Right cardiac atrium (tissue), 5 donors: ENCODE results near the gene INTS12. TPM values are rescaled to one million over a fixed set of nuclear protein-coding genes. Genes with fewer than 3 reads are reported as not detected.
"Not testable (repeated sequence)": the region's sequence is repeated elsewhere in the genome, so short reads cannot be mapped to it uniquely, and the experiment has no call there.

Experiments used
- ATAC-seq, 2 donors: fragments of 200-7000 bp; cut with Tn5 transposase; one replicate each; pipeline versions ENCODE4 v1.8.0 to v1.9.1; 2020; ENCODE audit warnings: moderate library complexity in 2 of 2, mild to moderate bottlenecking in 1 of 2
- DNase-seq, 3 donors: peaks; one replicate each; pipeline ENCODE4 v3.0.0-alpha.2; 2020
- H3K27ac ChIP-seq: one replicate; pipeline ENCODE4 v1.5.1; 2013; ENCODE audit warnings: mild to moderate bottlenecking, low read length, control low read depth, moderate library complexity
- H3K27me3 ChIP-seq: one replicate; pipeline ENCODE4 v1.6.1; 2013; ENCODE audit not compliant: control insufficient read depth, insufficient read depth
- H3K4me1 ChIP-seq: one replicate; pipeline ENCODE4 v1.6.1; 2013; ENCODE audit warnings: low read length; ENCODE audit not compliant: control insufficient read depth, insufficient read depth
- H3K4me3 ChIP-seq: one replicate; pipeline ENCODE4 v1.5.1; 2013; ENCODE audit warnings: low read length, control low read depth
- H3K9me3 ChIP-seq: one replicate; pipeline ENCODE4 v1.6.1; 2013; ENCODE audit warnings: low read length; ENCODE audit not compliant: control insufficient read depth
- WGBS: extraction: QIAGEN DNeasy Blood & Tissue Kit; methylation state at CpG from one replicate; pipeline ENCODE4 v1.1.7; 2013; 5-methylcytosine and 5-hydroxymethylcytosine counted together
- intact Hi-C, 4 donors: fragments of 100-400 bp; cut with DNase I; formaldehyde crosslinking; loops; one replicate each; pipeline versions ENCODE4 v1.11.0 to v1.14.0; 2022 to 2023
- long read RNA-seq, 4 donors: library from polyadenylated mRNA; unstranded; transcript quantifications; one replicate each; pipeline ENCODE4 v2.0.0, GENCODE V29; 2020 to 2021
- polyA plus RNA-seq: library from polyadenylated mRNA; stranded (reverse); fragments of 200-250 nt; gene quantifications from one replicate; pipeline ENCODE4 v1.2.3, GENCODE V29; 2013
- total RNA-seq, 4 donors: library from RNA; stranded (reverse); fragmentation: NEBNext Ultra II Directional; extraction: Animal tissue kit (Norgen Biotek cat#: 25700); gene quantifications; one replicate each; pipeline ENCODE4 v1.2.1, GENCODE V29; 2021
- donor health status: healthy with polysubstance abuse.
- donor health status: DM: no; HTN: yes; CAD: no.
- donor health status: DM: no; HTN: no; CAD: no.
- donor health status: DM: no; HTN: yes; CAD: no; lungs with severe emphysema.
- donor health status: DM: yes; HTN: yes; CAD: no.

The INTS12 gene
- 10 to 100 TPM; 19.0 to 23.1 (median 21.5) TPM for total RNA-seq
- 18.4 TPM for polyA plus RNA-seq
- long read RNA-seq, donor 1, transcript INTS12-201 (8 exons, 1,710 nt), result minor isoform, 9 of 52 reads
- long read RNA-seq, donor 1, transcript INTS12-206 (7 exons, 1,975 nt), result major isoform, 20 of 52 reads
- long read RNA-seq, donor 1, partial matches to known transcripts, result 5 of 52 reads
- long read RNA-seq, donor 1, other reads (novel, unspliced or antisense), result 18 of 52 reads
- long read RNA-seq, donor 2, transcript INTS12-206 (7 exons, 1,975 nt), result major isoform, 5 of 10 reads
- long read RNA-seq, donor 2, partial matches to known transcripts, result 1 of 10 reads
- long read RNA-seq, donor 2, other reads (novel, unspliced or antisense), result 4 of 10 reads
- long read RNA-seq, donor 3, transcript INTS12-206 (7 exons, 1,975 nt), result major isoform, 56 of 100 reads
- long read RNA-seq, donor 3, transcript INTS12-201 (8 exons, 1,710 nt), result minor isoform, 15 of 100 reads
- long read RNA-seq, donor 3, partial matches to known transcripts, result 12 of 100 reads
- long read RNA-seq, donor 3, other reads (novel, unspliced or antisense), result 17 of 100 reads
- long read RNA-seq, donor 4, transcript INTS12-201 (8 exons, 1,710 nt), result major isoform, 9 of 23 reads
- long read RNA-seq, donor 4, transcript INTS12-206 (7 exons, 1,975 nt), result minor isoform, 6 of 23 reads
- long read RNA-seq, donor 4, partial matches to known transcripts, result 4 of 23 reads
- long read RNA-seq, donor 4, other reads (novel, unspliced or antisense), result 4 of 23 reads

GRCh38 chr4:105708181-105709080 is at the start of gene INTS12, which contains the start of gene GSTCD:
Gene INTS12 (minus strand): TSS chr4:105708689. CDS start chr4:105700005, 8,684 bp downstream.
Gene GSTCD (plus strand): TSS chr4:105708784. CDS start chr4:105717614, 8,830 bp downstream.
- under 1% methylated on average over 63 of the region's 63 CpGs for WGBS
- no peaks in the 10 kb centered on the region for H3K27me3 ChIP-seq
- no peaks in the 10 kb centered on the region for H3K9me3 ChIP-seq
- ATAC-seq (peak; percentile 99), DNase-seq (peak; percentile 90 to 95 (median 95))
- peak within 1 kb of the TSS; percentile 61 for H3K27ac ChIP-seq
- intact Hi-C loops, result no loop called here
- no peaks in the 10 kb centered on the region for H3K4me1 ChIP-seq
- peak within 1 kb of the TSS; percentile 85 for H3K4me3 ChIP-seq

GRCh38 chr4:105755375-105755774 is 46.9 kb upstream of the INTS12 start:
- no peaks in the 10 kb centered on the region for H3K27me3 ChIP-seq
- no peaks in the 10 kb centered on the region for H3K9me3 ChIP-seq
- H3K27ac ChIP-seq, result no peak overlapping the region
- intact Hi-C loops, result no loop called here
- H3K4me3 ChIP-seq, result no peak overlapping the region
- H3K4me1 ChIP-seq, result no peaks in the 10 kb centered on the region
- DNase-seq (no peak), ATAC-seq (no peak)

- H3K27me3 ChIP-seq, result no peaks in the 10 kb centered on the region
- H3K9me3 ChIP-seq, result no peaks in the 10 kb centered on the region
- intact Hi-C loops, result no loop called here
- WGBS, result 94% methylated on average over 1 of the region's 1 CpG
- H3K4me1 ChIP-seq, result no peaks in the 10 kb centered on the region
- DNase-seq (no peak), ATAC-seq (no peak)
- no peak overlapping the region for H3K27ac ChIP-seq
- no peak overlapping the region for H3K4me3 ChIP-seq
Observed at GRCh38 chr4:105753361-105753760, 44.9 kb upstream of the INTS12 start.

- no peaks in the 10 kb centered on the region for H3K4me1 ChIP-seq
Observed at GRCh38 chr4:105751718-105752299, 43.3 kb upstream of the INTS12 start.

GRCh38 chr4:105748222-105748621 is 39.7 kb upstream of the INTS12 start:
- intact Hi-C loops, result no loop called here
- ATAC-seq, result no peak
- H3K27me3 ChIP-seq, result no peaks in the 10 kb centered on the region
- WGBS, result 96% methylated on average over 3 of the region's 3 CpGs
- DNase-seq, result no peak
- no peaks in the 10 kb centered on the region for H3K4me1 ChIP-seq
- no peak overlapping the region for H3K4me3 ChIP-seq
- no peak overlapping the region for H3K27ac ChIP-seq
- no peaks in the 10 kb centered on the region for H3K9me3 ChIP-seq

More at GRCh38 chr4:105751718-105752299, 43.3 kb upstream of the INTS12 start:
- Histone ChIP-seq H3K27me3 (no peaks in the 10 kb centered on the region), H3K9me3 (no peaks in the 10 kb centered on the region), H3K4me3 (no peak overlapping the region), H3K27ac (no peak overlapping the region)
- DNase-seq (no peak), ATAC-seq (no peak)
- intact Hi-C loops, result no loop called here
- 63% methylated on average over 2 of the region's 2 CpGs for WGBS

- intact Hi-C loops, result no loop called here
- 69% methylated on average over 2 of the region's 2 CpGs for WGBS
Observed at GRCh38 chr4:105741548-105741947, 33.1 kb upstream of the INTS12 start.

GRCh38 chr4:105735217-105735616 is 26.7 kb upstream of the INTS12 start:
- intact Hi-C loops, DNase-seq, H3K4me3 ChIP-seq, ATAC-seq, H3K27ac ChIP-seq, H3K4me1 ChIP-seq, H3K9me3 ChIP-seq, H3K27me3 ChIP-seq: not testable (repeated sequence)
- WGBS, result over 99% methylated on average over 10 of the region's 10 CpGs

More at GRCh38 chr4:105741548-105741947, 33.1 kb upstream of the INTS12 start:
- no peaks in the 10 kb centered on the region for H3K27me3 ChIP-seq
- no peak overlapping the region for H3K4me3 ChIP-seq
- no peak overlapping the region for H3K27ac ChIP-seq
- H3K9me3 ChIP-seq, result no peaks in the 10 kb centered on the region
- no peak for ATAC-seq
- H3K4me1 ChIP-seq, result no peaks in the 10 kb centered on the region
- no peak for DNase-seq

GRCh38 chr4:105729895-105730294 is 21.4 kb upstream of the INTS12 start:
- ATAC-seq, H3K27me3 ChIP-seq, DNase-seq, H3K9me3 ChIP-seq, H3K27ac ChIP-seq, H3K4me3 ChIP-seq, intact Hi-C loops, H3K4me1 ChIP-seq: not testable (repeated sequence)
- 97% methylated on average over 4 of the region's 4 CpGs for WGBS

- ATAC-seq, result no peak
- no peak overlapping the region for H3K4me3 ChIP-seq
- no peaks in the 10 kb centered on the region for H3K27me3 ChIP-seq
- no peak for DNase-seq
- intact Hi-C loops, result no loop called here
- no peaks in the 10 kb centered on the region for H3K9me3 ChIP-seq
- no peaks in the 10 kb centered on the region for H3K4me1 ChIP-seq
- WGBS, result 91% methylated on average over 2 of the region's 2 CpGs
- H3K27ac ChIP-seq, result no peak overlapping the region
Observed at GRCh38 chr4:105725623-105726022, 17.1 kb upstream of the INTS12 start.

- Histone ChIP-seq H3K4me1 (no peaks in the 10 kb centered on the region), H3K9me3 (no peaks in the 10 kb centered on the region), H3K4me3 (no peak overlapping the region), H3K27me3 (no peaks in the 10 kb centered on the region), H3K27ac (no peak overlapping the region)
- intact Hi-C loops, result loop anchor here in 1 of 4 donors (10.0 kb wide), 1 partner anchor 574 kb away; the partner anchor contains the start of gene TET2
- ATAC-seq, result no peak
- DNase-seq, result no peak
- WGBS, result 90% methylated on average over 2 of the region's 2 CpGs
Observed at GRCh38 chr4:105719204-105719603, 10.7 kb upstream of the INTS12 start.
